ENCODE measurements around the gene CARHSP1. TPM values are rescaled to one million over a fixed set of nuclear protein-coding genes. Genes with fewer than 3 reads are reported as not detected.

Gene CARHSP1
- total and polyA plus RNA-seq, 2 of the 4 experiments (the other 2 are of a cell fraction) = 121 to 138 TPM

DNA sequence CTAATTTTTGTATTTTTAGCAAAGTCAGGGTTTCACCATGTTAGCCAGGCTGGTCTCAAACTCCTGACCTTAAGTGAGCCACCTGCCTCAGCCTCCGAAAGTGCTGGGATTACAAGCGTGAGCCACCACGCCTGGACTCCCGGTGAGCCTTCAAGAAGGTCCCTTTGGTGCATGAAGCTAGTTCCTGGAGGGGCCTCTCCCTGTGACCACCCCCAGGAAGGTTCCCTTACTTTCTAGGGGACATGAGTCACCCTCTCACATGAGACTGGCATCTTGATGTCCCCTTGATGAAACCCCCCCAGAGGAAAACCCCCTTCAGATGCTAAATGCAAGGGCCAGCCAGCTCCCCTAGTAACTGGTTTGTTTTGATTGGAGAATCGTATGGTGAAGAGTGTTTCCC lies 12.8 kb downstream of the CARHSP1 start (continued):
- TF ChIP-seq CEBPB (IDR thresholded peaks at IDR 0.05; ENCODE audit: low read depth, low read length) = no peak

DNA sequence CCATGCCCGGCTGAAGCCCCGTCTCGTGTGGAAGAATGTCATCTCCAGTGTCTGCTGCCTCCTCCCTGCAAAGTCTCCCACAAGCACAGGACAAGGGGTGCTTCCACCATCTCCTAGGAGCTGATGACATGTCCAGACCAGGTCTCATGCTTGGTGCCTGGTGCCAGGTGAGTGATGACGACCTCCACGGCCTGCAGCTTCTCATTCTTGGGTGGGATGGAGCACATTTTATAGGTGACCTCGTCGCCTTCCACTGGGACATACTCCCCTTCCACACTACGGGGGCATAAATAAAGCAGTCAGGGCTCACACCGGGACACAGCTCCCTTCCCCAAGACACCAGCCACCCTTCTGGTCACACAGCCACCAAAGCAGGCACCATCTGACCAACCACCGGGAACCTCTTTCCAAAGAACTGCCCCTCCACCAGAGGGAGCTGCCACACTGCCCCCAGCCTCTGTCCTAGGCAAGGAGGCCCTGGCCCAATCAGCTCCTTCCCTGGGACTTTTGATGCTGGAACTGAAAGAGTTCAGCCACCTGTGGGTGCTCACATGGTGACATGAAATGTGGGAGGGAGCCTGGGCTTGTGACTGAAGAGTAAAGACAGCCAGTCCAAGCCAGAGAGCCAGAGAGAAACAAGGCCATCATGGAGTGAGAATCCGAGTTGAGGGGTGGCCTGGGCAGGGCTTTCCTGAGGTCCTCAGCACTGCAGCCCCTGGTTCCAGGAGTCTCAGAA lies 13.6 kb downstream of the CARHSP1 start:
- H2BK20ac ChIP-seq (ENCODE audit: low read depth, low read length) = no peak overlapping the region
- no peak overlapping the region for H3K9ac ChIP-seq (ENCODE audit: low read depth, low read length)
- H3K9me1 ChIP-seq (ENCODE audit: insufficient read depth, low read length) = peaks cover 7% of the 10 kb centered on the region; the same call in 1 of the 2 replicates
- H4K8ac ChIP-seq (ENCODE audit: low read depth in 2 of 2, low read length in 2 of 2) = no peak overlapping the region
- in situ Hi-C loops (cut with MboI; ENCODE audit: low sequenced_read_pairs) (no loop called here), intact Hi-C loops (cut with micrococcal nuclease) (no loop called here), dilution Hi-C loops (cut with HindIII; ENCODE audit: low sequenced_read_pairs, unreplicated experiment) (no loop called here)
- H2AK9ac ChIP-seq (replicated peaks; ENCODE audit: low read depth, low read length, poor library complexity) = no peak overlapping the region
- H2BK120ac ChIP-seq (ENCODE audit: low read depth, low read length) = no peak overlapping the region
- WGBS, 2 experiments (ENCODE audit: extremely low coverage in 2 of 2, insufficient read length in 1 of 2) = 94% methylated on average over 3 of the region's 11 CpGs; no CpG with 5 or more reads in 1 of the 2 experiments
- no peaks in the 10 kb centered on the region for H3K27me3 ChIP-seq (ENCODE audit: control insufficient read depth, insufficient read depth, low read length)
- CTCF ChIA-PET = no interaction called here
- no TSS peak for BruUV-seq (replicated peaks)
- no peak overlapping the region for H3K56ac ChIP-seq (ENCODE audit: extremely low read depth, insufficient read depth, low read length)
- H4K5ac ChIP-seq (ENCODE audit: low read depth, low read length) = no peak overlapping the region
- no peak overlapping the region for H3K18ac ChIP-seq (ENCODE audit: low read depth, low read length)
- H2BK5ac ChIP-seq (ENCODE audit: low read depth, low read length, poor library complexity, severe bottlenecking) = no peak overlapping the region
- POLR2A ChIA-PET (ENCODE audit: unreplicated experiment) = no interaction called here
- H2AK5ac ChIP-seq (ENCODE audit: low read depth, low read length) = no peak overlapping the region
- peaks cover 71% of the 10 kb centered on the region for H3K36me3 ChIP-seq (ENCODE audit: control insufficient read depth, insufficient read depth, low read length)
- H4K20me1 ChIP-seq (ENCODE audit: insufficient read depth, low read length) = peaks cover 59% of the 10 kb centered on the region
- no peak overlapping the region for H2BK15ac ChIP-seq (ENCODE audit: low read depth, low read length)
- TF ChIP-seq BHLHE40 (IDR thresholded peaks at IDR 0.05; ENCODE audit: low read depth, low read length) (no peak), RFX5 (IDR thresholded peaks at IDR 0.05; ENCODE audit: low read depth, low read length) (no peak), POLR2A (IDR thresholded peaks at IDR 0.05; ENCODE audit: low read depth, low read length) (no peak), CEBPB (IDR thresholded peaks at IDR 0.05; ENCODE audit: low read depth, low read length) (no peak), RCOR1 (IDR thresholded peaks at IDR 0.05; ENCODE audit: insufficient replicate concordance, low read length) (no peak), NFE2L2 (IDR thresholded peaks at IDR 0.05; ENCODE audit: low read depth, low read length) (no peak), MAFK (IDR thresholded peaks at IDR 0.05; ENCODE audit: low read depth, low read length) (no peak)
- TF ChIP-seq, protein P1, sequence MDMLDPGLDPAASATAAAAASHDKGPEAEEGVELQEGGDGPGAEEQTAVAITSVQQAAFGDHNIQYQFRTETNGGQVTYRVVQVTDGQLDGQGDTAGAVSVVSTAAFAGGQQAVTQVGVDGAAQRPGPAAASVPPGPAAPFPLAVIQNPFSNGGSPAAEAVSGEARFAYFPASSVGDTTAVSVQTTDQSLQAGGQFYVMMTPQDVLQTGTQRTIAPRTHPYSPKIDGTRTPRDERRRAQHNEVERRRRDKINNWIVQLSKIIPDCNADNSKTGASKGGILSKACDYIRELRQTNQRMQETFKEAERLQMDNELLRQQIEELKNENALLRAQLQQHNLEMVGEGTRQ (IDR thresholded peaks at IDR 0.05; ENCODE audit: low read depth, low read length) = no peak
- no peak overlapping the region for H3K23ac ChIP-seq (ENCODE audit: low read depth, low read length)
- no peak overlapping the region for H3K27ac ChIP-seq (ENCODE audit: insufficient read depth, low read length)
- H3K4ac ChIP-seq (ENCODE audit: low read depth, low read length) = no peak overlapping the region
- no peak overlapping the region for H2AFZ ChIP-seq (replicated peaks; ENCODE audit: low read length, poor library complexity)
- no peak overlapping the region for H3K14ac ChIP-seq (replicated peaks; ENCODE audit: low read depth, low read length)
- H4K91ac ChIP-seq (ENCODE audit: insufficient read depth, low read depth, low read length) = no peak overlapping the region
- DNase-seq (no peak), ATAC-seq (ENCODE audit: low read depth) (no peak)
- peaks cover 24 to 78% of the 10 kb centered on the region in 2 experiments; a peak in 3 of 4 replicates for H3K79me1 ChIP-seq (ENCODE audit: low read depth in 1 of 2, low read length in 2 of 2)
- no peak overlapping the region for H3K4me2 ChIP-seq (ENCODE audit: low read depth, low read length)
- peaks cover 8% of the 10 kb centered on the region for H3K4me1 ChIP-seq (ENCODE audit: control insufficient read depth, insufficient read depth, low read length)
- no peak overlapping the region for H3K4me3 ChIP-seq (ENCODE audit: insufficient read depth, low read depth, low read length)
- H3K9me3 ChIP-seq (ENCODE audit: control insufficient read depth, insufficient read depth, low read length) = no peaks in the 10 kb centered on the region
